Osteocyte (in vitro differentiated cells): ENCODE results near the gene CNN2. TPM values are rescaled to one million over a fixed set of nuclear protein-coding genes. Genes with fewer than 3 reads are reported as not detected.

Experiments used
- DNase-seq: peaks from one replicate; pipeline ENCODE4 v3.0.0; 2021; ENCODE audit warnings: mixed read lengths; ENCODE audit not compliant: unreplicated experiment; ENCODE audit errors: extremely low spot score
- H3K27ac Mint-ChIP-seq: one replicate; pipeline ENCODE4 v1.8.0; 2021; ENCODE audit warnings: mild to moderate bottlenecking, mixed read lengths; ENCODE audit not compliant: unreplicated experiment
- H3K27me3 Mint-ChIP-seq: one replicate; pipeline ENCODE4 v1.8.0; 2021; ENCODE audit warnings: mixed read lengths; ENCODE audit not compliant: unreplicated experiment
- H3K36me3 Mint-ChIP-seq: one replicate; pipeline ENCODE4 v1.8.0; 2021; ENCODE audit warnings: mixed read lengths; ENCODE audit not compliant: unreplicated experiment
- H3K4me1 Mint-ChIP-seq: one replicate; pipeline ENCODE4 v1.8.0; 2021; ENCODE audit warnings: mixed read lengths; ENCODE audit not compliant: unreplicated experiment
- H3K4me3 Mint-ChIP-seq: one replicate; pipeline ENCODE4 v1.8.0; 2021; ENCODE audit warnings: mild to moderate bottlenecking, moderate library complexity, mixed read lengths; ENCODE audit not compliant: unreplicated experiment
- H3K9me3 Mint-ChIP-seq: one replicate; pipeline ENCODE4 v1.8.0; 2021; ENCODE audit warnings: mixed read lengths; ENCODE audit not compliant: unreplicated experiment
- CTCF ChIP-seq: fragments of 200-600 bp; sonication (generic); IDR thresholded peaks from 2 replicates; pipeline ENCODE4 v1.5.0; 2021; ENCODE audit warnings: antibody characterized with exemption, mild to moderate bottlenecking, moderate library complexity
- total RNA-seq: library from RNA; stranded (reverse); gene quantifications from 2 replicates; pipeline ENCODE4 v1.2.1, GENCODE V29; 2021

The CNN2 gene
- total RNA-seq, 1 donor from 2014 or later = 327 TPM

- no peak for TF ChIP-seq CTCF
- H3K4me1 Mint-ChIP-seq = no peaks in the 10 kb centered on the region
- H3K27ac Mint-ChIP-seq = no peak overlapping the region
- no peaks in the 10 kb centered on the region for H3K9me3 Mint-ChIP-seq
- DNase-seq = no peak
- no peaks in the 10 kb centered on the region for H3K27me3 Mint-ChIP-seq
- no peak overlapping the region for H3K4me3 Mint-ChIP-seq
- peaks cover 4% of the 10 kb centered on the region for H3K36me3 Mint-ChIP-seq
Measured at GRCh38 chr19:1087813-1088415, 61.5 kb downstream of the CNN2 start.

GRCh38 chr19:1088416-1089010 is 62.1 kb downstream of the CNN2 start:
- Mint-ChIP-seq H3K4me3 (no peak overlapping the region), H3K27me3 (no peaks in the 10 kb centered on the region), H3K36me3 (peaks cover 4% of the 10 kb centered on the region), H3K27ac (no peak overlapping the region), H3K4me1 (peaks cover 5% of the 10 kb centered on the region), H3K9me3 (no peaks in the 10 kb centered on the region)
- no peak for DNase-seq
- no peak for TF ChIP-seq CTCF

Other genes starting within 250 kb of the CNN2 start
- gene PTBP1, start 229.2 kb upstream of the CNN2 start, total RNA-seq = 339 and 370 TPM in 2 replicates
- 18.2 and 19.4 TPM in 2 replicates for gene PLPPR3, start 204.7 kb upstream of the CNN2 start, total RNA-seq
- gene AZU1, start 198.8 kb upstream of the CNN2 start, total RNA-seq = 0.91 and 1.0 TPM in 2 replicates
- gene PRTN3, start 185.6 kb upstream of the CNN2 start, total RNA-seq = not detected in 2 replicates
- 1.1 and 1.2 TPM in 2 replicates for gene ELANE, start 174.3 kb upstream of the CNN2 start, total RNA-seq
- gene CFD, start 166.9 kb upstream of the CNN2 start, total RNA-seq = 162 and 179 TPM in 2 replicates
- 69.3 and 72.3 TPM in 2 replicates for gene MED16, start 133.4 kb upstream of the CNN2 start, total RNA-seq
- gene RNU6-9, start 133.1 kb upstream of the CNN2 start, total RNA-seq = not detected in 2 replicates
- 61.1 and 63.5 TPM in 2 replicates for gene R3HDM4, start 113.4 kb upstream of the CNN2 start, total RNA-seq
- 0.47 and 1.7 TPM in 2 replicates for gene KISS1R, start 109.3 kb upstream of the CNN2 start, total RNA-seq
- gene ARID3A, start 100.6 kb upstream of the CNN2 start, total RNA-seq = 16.8 and 17.0 TPM in 2 replicates
- gene WDR18, start 42.3 kb upstream of the CNN2 start, total RNA-seq = 60.2 and 61.2 TPM in 2 replicates
- gene GRIN3B, start 26.2 kb upstream of the CNN2 start, total RNA-seq = 0.46 TPM in 1 of 2 replicates, not detected in the other
- gene TMEM259, start 5.5 kb upstream of the CNN2 start, total RNA-seq = 149 and 157 TPM in 2 replicates
- not detected in 2 replicates for gene RNU6-2, start 5.1 kb upstream of the CNN2 start, total RNA-seq
- gene ABCA7, start 13.5 kb downstream of the CNN2 start, total RNA-seq = 16.7 and 17.8 TPM in 2 replicates
- gene ARHGAP45, start 40.6 kb downstream of the CNN2 start, total RNA-seq = 0.67 and 0.99 TPM in 2 replicates
- 156 and 168 TPM in 2 replicates for gene POLR2E, start 68.8 kb downstream of the CNN2 start, total RNA-seq
- 349 and 354 TPM in 2 replicates for gene GPX4, start 77.4 kb downstream of the CNN2 start, total RNA-seq
- gene SBNO2, start 147.7 kb downstream of the CNN2 start, total RNA-seq = 57.1 and 61.6 TPM in 2 replicates
- 60.8 and 61.3 TPM in 2 replicates for gene STK11, start 179.2 kb downstream of the CNN2 start, total RNA-seq
- gene CBARP, start 211.4 kb downstream of the CNN2 start, total RNA-seq = 6.9 and 7.0 TPM in 2 replicates
- 167 and 172 TPM in 2 replicates for gene ATP5F1D, start 215.1 kb downstream of the CNN2 start, total RNA-seq
- gene MIDN, start 222.0 kb downstream of the CNN2 start, total RNA-seq = 98.1 and 103 TPM in 2 replicates
- 401 and 408 TPM in 2 replicates for gene CIRBP, start 242.7 kb downstream of the CNN2 start, total RNA-seq
- 35.3 and 35.8 TPM in 2 replicates for gene FAM174C, start 248.9 kb downstream of the CNN2 start, total RNA-seq